ENCODE results near the gene SLC24A5.
A peak's percentile ranks its signal among the peaks of the same experiment; 100 is the strongest.

Gene SLC24A5

DNA sequence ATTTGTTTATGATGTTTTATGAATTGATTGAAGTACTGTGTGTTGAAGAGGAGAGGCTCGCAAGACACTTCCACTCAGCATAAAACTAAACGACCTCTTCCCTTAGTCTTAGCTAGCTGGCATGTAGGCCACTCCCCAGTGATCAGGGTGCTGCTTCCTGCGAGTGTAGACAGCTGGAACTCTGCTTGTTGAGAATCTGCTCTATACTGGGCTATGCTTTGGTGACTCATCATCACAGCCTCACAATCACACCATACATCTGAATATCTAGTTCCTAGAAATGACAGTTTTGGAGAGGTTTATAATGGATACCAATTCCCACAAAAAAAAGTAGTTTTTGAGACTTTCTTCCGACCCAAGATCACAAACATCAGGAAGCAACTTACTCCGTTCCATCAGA is 1.5 kb upstream of the SLC24A5 start:
- DNase-seq: no peak

DNA sequence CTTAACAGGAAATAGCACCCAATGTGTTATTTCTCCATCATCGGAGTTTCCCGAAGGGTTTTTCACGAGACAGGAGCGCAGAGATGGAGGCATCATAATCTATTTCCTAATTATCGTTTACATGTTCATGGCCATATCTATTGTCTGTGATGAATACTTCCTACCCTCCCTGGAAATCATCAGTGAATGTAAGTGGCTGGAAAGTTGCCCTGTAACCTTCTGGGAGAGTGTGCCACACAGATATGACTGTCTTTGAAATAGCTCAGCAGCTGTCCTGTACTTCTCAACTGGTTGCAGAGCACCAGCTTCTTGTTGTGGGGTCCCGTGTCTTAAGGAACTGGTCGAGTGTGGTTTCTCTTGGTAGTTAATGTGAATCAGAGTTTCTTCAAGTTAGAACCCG is 1.1 kb downstream of the SLC24A5 start:
- no peak for DNase-seq

DNA sequence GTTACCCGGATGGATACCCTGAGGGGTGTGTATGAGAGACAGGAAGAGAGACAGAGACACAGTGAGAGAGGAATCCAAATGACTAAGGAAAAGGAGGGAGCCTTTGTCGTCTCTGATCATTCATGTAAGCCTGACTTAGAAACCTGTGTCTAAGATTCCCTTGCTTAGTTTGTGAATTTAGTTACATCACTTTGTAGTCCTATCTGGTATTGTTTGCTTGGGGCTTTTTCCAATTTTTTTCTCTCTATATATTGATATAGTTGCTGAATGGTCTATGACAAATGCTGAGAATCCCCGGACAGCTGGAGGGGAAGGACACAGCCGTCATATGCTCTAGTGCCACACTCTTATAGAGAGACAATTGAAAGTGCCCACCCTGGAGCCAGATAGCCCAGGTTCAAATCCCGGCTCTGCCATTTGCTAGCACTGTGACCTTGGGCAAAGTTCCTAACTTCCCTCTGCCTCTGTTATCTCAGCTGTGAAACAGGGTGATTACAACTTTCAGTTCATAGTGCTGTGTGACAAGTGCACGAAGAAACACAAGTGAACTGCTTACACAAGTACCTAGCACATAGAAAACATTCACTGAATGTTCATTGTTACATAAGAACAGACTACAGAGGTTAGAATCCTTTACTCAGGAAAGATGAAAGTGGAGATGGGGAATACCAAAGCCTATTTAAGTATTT is 6.0 kb downstream of the SLC24A5 start:
- DNase-seq: no peak

DNA sequence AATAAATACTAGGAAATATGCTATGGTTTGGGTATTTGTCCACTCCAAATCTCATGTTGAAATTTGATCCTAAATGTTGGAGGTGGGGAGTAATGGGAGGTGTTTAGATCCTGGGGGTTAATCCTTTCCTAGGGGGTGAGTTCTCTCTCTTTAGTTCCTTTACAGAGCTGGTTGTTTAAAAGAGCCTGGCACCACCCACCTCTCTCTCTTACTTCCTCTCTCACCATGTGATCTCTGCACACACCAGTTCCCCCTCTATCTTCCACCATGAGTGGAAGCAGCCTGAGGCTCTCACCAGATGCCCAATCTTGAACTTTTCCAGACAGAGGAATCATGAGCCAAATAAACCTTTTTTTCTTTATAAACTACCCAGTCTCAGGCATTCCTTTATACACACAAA is 10.5 kb downstream of the SLC24A5 start:
- DNase-seq: no peak

DNA sequence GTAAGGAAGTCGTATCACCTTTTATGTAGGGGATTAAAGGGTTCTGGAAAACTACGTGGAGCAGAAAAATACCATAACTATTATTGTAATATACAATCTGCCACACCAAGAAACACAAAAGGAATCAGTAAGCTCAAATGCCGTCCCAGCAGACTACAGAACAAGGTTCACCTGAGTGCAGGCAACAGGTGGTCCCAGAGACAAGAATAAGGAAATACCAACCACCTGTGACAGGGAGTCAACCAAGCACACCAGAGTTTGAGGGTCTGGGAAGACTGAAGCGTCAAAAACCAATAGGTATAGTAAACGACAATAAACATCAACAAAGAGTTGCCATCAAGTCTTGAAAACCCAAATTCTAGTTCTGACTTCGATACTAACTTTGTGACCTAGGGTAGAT is 12.1 kb downstream of the SLC24A5 start:
- no peak for DNase-seq

DNA sequence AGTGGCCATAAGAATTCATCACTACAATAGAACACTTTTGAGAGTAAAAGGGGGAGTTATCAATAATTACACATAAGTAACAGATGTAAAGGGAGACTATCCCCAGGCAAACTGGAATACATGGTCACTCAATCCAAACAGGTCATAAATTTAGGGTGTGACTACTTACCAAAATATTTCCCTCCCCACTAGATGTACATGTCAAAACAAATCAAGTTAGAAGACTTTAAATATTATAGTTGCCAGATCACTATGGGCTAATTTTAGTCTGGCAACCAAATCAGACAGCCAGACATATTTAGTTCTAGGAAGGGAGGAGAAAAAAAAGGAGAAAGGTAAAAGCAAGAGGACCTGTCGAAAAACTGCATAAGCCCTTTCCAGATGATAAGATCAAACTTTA is 23.1 kb downstream of the SLC24A5 start:
- DNase-seq: no peak

DNA sequence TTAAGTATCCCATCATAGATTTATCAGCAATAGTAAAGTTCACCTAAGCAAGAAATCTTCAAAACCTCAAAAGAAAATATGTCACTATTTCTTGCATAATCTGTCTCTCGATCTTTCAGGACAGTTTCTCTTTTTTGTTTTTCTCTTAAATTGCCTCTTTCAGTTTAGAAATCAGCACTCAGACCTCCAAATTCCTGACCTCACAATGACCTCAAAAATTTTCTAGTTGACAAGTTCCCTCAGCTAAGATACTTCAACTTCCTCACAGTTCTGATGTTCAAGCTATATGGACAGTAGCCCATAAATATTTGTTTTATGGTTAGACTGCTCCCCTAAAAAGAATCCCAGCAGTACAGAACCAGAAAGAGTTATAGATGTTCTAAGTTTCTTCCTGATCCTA is 24.1 kb downstream of the SLC24A5 start:
- no peak for DNase-seq

DNA sequence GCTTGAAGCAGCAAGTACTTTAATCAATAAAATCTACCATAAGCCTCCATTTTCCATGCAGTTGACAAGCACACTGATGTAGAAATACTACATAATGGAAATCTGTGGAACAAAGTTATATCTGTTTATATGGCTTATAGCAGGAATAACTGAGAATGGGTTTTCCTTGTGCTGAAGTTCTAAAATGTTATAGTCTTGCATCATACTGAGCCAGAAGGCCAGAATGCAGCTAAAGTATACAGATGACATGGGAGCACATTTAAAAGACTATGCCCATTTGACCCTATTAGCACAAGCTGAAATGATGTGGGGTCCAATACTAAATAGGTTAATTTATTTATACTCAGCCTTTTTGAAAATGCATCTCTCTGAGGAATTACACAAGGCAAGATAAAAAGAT is 25.1 kb downstream of the SLC24A5 start:
- DNase-seq: no peak

DNA sequence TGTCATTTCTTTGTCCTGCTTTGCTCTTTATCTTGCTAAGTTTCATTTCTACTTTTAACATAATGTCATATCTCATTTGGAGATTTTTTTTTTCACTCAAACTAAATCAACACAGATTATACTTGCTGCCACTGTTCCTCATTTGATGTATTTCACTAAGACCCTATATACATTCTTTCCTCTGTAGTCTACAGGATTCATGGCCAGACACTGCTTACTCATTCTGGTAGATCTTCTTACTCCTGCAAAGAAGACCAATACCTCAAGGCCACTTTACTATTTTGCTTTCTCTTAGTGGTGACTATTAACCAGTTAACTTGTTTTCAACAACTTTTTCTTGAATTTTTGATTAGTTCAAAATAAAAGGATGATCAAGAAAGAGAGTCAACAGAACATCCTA is 26.6 kb downstream of the SLC24A5 start:
- no peak for DNase-seq

DNA sequence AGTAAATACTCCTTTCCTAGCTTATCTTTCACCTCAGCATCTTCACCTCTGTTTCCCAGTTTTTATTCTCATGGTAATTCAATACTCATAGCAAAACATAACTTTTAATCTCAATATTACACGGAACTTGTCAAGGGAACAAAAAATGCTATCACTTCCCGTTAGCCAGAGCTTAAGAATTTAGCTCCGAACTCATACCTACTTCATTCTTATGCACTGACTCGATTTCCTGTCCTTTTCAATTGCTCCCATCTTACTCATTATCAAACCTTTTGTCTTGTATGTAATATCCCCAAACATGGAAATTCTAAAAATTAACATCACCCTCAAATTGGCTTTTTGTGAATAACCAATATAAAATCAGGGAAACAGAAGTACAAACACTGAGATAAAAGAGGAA is 29.1 kb downstream of the SLC24A5 start:
- DNase-seq: no peak

DNA sequence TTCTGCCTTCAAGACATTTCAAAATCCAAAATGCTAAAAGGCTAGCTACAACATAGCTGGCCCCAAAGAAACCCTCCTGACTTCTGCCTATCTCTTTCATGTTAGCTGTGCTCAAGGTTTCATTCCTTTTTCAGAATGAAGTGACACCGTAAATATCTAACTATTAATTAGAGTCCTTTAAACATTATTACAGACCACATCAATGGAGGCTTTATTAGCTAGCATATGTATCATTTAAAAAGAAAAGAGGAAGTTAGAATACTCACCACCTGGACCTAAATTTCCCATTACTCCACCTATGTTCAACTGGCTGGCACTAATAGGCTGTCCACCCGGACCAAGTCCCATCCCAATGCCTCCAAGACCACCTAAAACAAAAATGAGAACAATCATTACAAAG is 32.7 kb downstream of the SLC24A5 start:
- no peak for DNase-seq

DNA sequence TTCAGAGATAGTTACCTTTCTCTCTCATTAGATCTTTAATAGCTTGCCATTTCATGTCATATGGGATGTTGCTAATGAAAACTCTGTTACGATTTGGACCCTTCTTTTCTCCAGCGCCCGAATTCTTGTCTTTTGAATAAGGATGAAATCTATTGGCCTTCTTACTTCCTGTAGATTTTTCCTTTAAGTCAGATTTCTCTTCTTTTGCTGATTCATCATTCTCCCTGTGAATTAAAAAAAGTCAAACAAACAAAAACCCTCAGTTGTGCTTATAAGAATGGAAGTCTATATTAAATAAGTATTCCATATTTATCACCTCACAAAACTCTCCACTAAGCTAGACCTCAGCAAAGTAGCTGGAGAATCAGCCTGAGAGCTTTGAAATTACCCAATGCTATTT is 47.8 kb downstream of the SLC24A5 start:
- no peak for DNase-seq

DNA sequence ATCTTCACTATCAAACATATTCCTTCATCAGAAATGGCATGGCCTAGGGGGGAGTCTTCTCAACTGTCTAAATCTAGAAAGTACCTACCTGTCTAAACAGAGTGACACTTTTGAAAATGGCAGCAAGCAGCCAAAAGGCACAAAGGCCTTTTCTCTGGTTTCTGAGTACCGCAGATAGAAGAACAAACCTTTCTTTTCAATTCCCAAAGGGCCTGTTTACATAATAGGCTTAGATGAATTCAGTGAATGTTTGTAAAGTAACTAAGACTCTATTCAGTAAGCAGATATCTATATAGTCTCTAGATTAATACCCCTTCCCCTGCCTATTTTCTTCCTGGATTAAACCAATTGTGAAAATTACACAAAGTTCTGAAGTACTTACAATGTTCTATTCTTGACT is 50.2 kb downstream of the SLC24A5 start:
- no peak for DNase-seq

DNA sequence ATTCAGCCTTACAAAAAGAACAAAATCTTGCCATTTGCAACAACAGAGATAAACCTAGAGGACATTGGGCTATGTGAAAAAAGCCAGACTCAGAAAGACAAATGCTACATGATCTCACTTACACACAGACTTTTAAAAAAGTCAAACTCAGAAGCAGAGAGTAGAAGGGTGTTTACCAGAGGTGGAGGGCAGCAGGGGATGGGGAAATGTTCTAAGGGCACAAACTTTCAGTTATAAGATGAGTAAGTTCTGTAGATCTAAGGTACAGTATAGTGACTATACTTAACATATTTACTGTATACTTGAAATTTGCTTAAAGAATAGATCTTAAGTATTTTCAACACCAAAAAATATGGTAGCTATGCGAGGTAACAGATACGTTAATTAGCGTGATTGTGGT is 54.3 kb downstream of the SLC24A5 start:
- DNase-seq: no peak

DNA sequence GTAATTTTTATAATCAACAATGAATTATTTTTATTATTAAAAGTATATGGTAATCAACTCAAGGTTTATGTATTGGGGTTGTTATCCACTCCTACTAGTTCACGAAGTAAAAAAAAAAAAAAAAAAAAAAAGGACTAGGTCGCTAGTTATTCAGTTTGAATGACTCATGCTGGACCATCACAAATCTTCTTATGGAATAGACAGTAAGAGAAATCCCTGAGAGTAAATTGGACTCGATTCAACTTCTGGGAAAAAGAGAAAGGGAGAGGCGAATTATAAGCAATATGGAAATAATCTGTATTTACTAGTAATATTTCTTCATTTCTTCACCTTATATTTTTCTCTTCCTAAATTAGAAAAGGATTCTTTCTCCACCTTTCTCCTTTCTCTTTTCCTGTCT is 55.3 kb downstream of the SLC24A5 start:
- DNase-seq: no peak

DNA sequence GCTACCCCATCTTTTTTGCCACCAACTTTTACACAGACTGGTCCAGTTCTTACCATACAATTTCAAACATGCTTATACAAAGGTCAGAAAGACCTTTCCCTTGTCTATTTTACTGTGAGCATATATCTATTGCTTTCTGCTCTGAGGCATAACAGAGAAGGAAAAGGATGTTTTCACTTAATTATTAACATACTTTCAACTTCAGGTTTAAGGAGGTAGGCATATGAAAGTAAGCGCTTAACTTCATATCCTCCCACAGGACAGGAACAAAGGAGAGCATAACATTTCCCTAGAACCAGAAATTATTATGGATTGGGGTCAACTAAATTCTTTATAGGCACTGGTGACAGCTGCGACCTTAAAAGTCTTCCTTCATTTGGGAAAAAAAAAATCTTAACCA is 56.2 kb downstream of the SLC24A5 start:
- DNase-seq: no peak

DNA sequence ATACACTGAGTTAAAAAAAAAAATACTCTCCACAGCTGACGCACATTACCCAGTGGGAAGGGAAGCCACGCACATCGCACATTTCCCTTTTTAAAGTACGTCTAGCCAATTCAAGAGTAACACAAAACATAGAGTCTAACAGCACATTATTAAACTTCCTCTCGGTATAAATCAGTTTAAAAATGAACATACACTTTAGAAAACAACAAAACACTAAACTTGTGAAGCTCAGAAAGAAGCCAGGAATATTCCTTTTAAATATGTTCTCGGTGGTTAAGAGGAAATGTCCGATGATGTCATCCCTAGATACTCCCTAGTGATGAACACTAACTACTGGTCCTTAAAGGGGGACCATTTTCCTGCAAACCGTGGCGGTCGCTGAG is 56.6 kb downstream of the SLC24A5 start:
- peak; percentile 17 for DNase-seq

DNA sequence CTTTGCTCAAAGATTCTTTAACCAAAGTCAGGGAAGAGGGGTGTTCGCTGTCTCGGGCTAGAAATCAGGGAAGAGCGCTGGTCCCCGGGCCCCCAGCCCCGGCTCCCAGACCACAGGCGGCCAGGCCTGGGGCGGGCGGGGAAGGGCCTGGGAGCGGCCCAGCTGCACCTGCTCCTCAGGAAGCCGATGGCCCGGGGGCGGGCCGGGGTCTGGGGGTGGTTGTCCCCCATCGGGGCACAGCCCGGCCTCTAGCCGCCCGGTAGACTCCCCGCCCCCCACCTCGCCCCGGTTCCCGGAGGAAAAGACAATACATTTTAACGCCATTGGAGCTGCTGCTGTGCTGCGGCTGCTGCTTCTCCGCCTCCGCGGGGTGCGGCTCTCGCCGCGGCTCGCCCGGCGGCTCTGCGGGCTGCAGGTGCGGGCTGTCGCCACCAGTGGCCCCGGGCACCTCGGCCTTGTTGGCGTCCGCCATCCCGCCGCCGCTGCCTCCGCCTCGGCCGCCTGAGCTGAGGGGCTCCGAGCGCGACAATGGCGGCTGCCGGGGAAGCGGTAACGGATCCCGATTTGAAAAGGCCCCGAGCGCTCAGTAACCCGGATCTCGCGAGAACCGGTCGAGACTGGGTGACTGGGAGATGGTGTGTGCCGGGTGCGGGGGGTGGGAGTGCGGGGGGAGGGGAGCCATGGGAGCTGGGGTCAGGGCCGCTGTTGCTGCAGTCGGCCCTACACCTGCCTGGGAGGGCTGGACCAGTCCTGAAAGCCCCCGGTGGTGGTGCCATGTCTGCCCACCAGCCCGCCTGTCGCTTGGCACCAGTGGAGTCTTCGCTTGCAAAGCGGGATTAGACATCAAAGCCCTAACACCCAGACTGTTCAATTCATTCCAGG is 57.2 kb downstream of the SLC24A5 start, which contains the start of gene MYEF2:
Gene MYEF2 (minus strand): TSS at position 530 of the 882 bp plus-strand sequence. CDS start 58 bp downstream, at position 472.
- peak; percentile 77 for DNase-seq

DNA sequence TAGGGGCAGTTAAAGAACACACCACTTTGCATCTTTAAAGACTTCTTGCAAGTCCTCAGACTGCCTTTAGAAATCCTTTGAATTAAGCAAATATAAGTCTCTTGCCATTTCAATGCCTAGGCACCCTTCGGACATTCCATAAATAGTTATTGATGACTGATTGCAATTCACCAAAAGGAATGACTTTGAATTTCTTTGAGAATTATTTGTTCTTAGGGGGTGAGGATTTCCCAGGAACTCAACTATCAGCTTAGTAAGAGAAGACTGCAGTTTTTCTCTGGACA is 57.8 kb downstream of the SLC24A5 start:
- DNase-seq: no peak

DNA sequence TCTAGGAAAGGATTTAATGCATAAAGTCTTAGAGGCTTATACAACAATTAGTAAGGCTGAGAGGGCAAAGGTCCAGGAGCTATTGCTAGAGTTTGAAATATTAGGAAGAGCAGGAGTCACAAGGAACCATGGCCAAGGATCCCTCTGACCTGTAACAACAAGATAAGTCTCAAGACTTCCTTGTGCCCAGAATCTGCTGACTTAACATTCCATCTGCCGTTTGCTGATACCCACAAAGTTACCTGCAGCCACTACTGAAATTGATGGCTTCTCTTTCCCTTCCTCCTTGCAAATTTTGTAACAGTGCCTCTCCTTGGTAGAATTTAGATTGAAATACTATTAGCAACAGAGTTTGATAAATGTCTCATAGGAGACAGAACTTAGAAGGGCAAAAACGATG is 62.0 kb downstream of the SLC24A5 start:
- no peak for DNase-seq

DNA sequence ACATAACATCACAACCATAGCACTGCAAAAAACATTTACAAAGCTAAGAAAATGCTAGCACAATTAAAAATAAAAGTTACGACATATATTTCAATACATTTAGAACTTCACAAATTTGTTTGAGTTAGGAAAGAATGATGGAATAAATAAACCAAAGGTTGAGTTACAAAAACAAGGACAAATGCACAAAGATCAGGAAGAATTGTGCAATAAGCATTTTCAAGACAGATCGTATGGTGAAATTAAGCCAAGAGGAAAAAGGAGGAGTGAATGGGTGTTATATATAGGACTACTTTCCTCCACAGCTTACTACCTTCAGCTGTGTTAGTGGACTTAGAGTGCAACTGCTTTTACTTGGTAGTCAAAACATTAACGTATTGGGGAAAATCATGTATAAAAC is 64.7 kb downstream of the SLC24A5 start:
- DNase-seq: no peak

DNA sequence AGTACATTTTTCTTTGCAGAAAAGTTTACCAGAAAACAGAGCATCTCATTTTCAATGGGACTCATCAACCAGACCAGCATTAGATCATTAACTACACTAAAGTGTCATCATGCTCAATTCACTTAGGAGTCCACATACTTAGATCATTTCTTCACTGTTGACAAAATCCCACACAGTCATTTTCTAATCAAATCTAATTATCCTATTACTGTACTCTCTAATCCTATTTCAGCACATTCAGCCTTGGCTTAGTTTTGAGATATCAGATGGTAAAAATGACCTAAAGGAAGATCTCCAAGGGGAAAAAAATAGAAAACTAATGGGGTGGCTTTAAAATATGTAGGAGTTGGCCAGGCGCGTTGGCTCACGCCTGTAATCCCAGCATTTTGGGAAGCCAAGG is 65.5 kb downstream of the SLC24A5 start:
- no peak for DNase-seq

DNA sequence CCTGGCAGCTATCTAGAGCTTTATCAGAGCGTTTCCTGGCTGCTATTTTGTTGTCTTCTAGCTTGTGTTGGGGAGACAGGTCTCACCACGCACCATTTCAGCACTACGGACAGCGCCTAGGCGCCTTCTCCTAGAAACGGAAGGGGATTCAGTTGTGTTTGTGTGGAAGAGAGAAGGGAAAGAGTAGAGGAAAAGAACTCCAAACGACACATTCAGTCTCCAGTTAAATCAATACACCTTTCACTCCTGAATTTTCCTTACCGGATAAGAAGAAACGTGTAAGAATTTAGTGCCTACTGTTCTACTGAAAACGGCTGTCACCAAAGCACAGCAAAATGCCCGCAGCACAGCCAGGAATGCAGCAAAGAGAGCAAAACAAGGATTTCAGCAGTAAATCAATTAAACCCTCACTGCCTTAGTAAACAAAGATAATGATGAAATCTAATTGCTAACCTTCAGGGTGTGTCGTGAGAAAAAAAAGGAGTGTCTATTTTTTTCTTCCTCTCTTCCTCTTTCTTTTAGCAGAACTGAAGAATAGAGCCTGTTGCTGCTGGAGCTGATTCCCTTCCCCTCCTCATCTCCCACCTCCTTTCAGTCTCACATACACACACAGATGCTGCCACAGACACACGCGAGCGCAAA is 70.3 kb downstream of the SLC24A5 start:
- peak; percentile 86 for DNase-seq

DNA sequence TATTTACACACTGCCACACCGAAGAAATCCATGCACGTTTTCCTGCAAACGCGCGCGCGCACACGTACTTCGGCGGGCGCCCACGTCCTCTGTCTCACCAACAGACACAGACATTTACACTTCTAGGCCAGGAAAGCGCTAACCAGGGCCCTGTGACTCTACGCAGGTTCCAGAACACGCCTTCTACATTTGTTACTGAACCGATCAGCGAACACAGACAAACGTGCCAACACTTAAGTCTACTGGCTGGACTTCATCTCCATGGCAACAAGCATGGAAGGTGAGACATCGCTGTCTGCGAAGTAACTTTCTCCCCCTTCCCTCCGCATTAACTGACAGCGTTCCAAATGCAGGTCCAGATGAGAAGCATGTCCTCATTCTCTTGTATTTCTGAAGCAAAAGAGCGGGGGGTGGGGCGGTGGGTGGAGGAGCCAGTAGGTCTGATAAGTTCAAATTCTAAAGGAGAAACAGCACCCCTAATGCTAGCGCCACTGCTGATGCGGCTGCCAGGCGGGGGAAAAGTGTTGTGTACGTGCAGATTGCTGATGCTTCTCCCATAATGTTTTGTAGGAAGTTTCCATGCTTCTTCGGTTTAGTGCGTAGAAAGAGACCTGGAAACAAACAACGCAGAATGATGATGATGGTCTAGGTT is 70.9 kb downstream of the SLC24A5 start, which contains the start of gene CTXN2:
Gene CTXN2 (plus strand): TSS at position 92 of the 652 bp plus-strand sequence. CDS start 9,636 bp downstream, outside the sequence.
- no peak for DNase-seq
